DOHH2 (cell line): ENCODE measurements around the gene FNDC4.

Experiments
- H3F3A ChIP-seq: fragments of 200-600 bp; sonication (generic), shearing (Covaris generic); 2 replicates; pipeline ENCODE4 v1.6.0; 2016; ENCODE audit warnings: antibody characterized with exemption, mild to moderate bottlenecking; ENCODE audit not compliant: control insufficient read depth, insufficient read depth
- H3K27ac ChIP-seq: fragments of 200-600 bp; sonication (generic); 2 replicates; pipeline ENCODE4 v1.5.1; 2014; ENCODE audit warnings: low read depth, mild to moderate bottlenecking, low read length, moderate library complexity
- H3K27me3 ChIP-seq: fragments of 200-600 bp; sonication (generic); 2 replicates; pipeline ENCODE4 v1.6.1; 2014; ENCODE audit warnings: mild to moderate bottlenecking, low read length, mixed read lengths; ENCODE audit not compliant: control insufficient read depth
- H3K36me3 ChIP-seq: fragments of 200-600 bp; sonication (generic); 2 replicates; pipeline ENCODE4 v1.6.1; 2014; ENCODE audit warnings: mild to moderate bottlenecking, low read length, moderate library complexity, mixed read lengths; ENCODE audit not compliant: control insufficient read depth
- H3K4me1 ChIP-seq: fragments of 200-600 bp; sonication (generic); 2 replicates; pipeline ENCODE4 v1.6.1; 2014; ENCODE audit warnings: mild to moderate bottlenecking, low read length, mixed read lengths; ENCODE audit not compliant: control insufficient read depth
- H3K4me2 ChIP-seq: fragments of 200-600 bp; sonication (generic); 2 replicates; pipeline ENCODE4 v1.6.0; 2014; ENCODE audit warnings: mild to moderate bottlenecking, low read length, moderate library complexity
- H3K4me3 ChIP-seq: fragments of 200-600 bp; sonication (generic); 2 replicates; pipeline ENCODE4 v1.5.1; 2014; ENCODE audit warnings: mild to moderate bottlenecking, low read length, mixed read lengths
- H3K79me2 ChIP-seq: fragments of 200-600 bp; sonication (generic); 2 replicates; pipeline ENCODE4 v1.6.1; 2014; ENCODE audit warnings: mild to moderate bottlenecking, low read length, mixed read lengths; ENCODE audit not compliant: control insufficient read depth
- H3K9me2 ChIP-seq: fragments of 200-600 bp; sonication (generic); replicated peaks from 2 replicates; pipeline ENCODE4 v1.6.1; 2014; ENCODE audit warnings: mild to moderate bottlenecking, low read length, mixed read lengths; ENCODE audit not compliant: control insufficient read depth
- H3K9me3 ChIP-seq: fragments of 200-600 bp; sonication (generic); 2 replicates; pipeline ENCODE4 v1.6.1; 2014; ENCODE audit warnings: antibody characterized with exemption, low read length, mixed read lengths; ENCODE audit not compliant: control insufficient read depth, insufficient read depth
- H4K20me1 ChIP-seq: fragments of 200-600 bp; sonication (generic); 2 replicates; pipeline ENCODE4 v1.6.0; 2014; ENCODE audit warnings: low read depth, mild to moderate bottlenecking, antibody characterized with exemption, low read length, moderate library complexity; ENCODE audit not compliant: control insufficient read depth, insufficient read depth
- CTCF ChIP-seq: fragments of 200-600 bp; sonication (generic); IDR thresholded peaks from one replicate; pipeline ENCODE4 v1.5.1; 2014; ENCODE audit warnings: antibody characterized with exemption, mild to moderate bottlenecking, low read depth, low read length; ENCODE audit not compliant: poor library complexity, severe bottlenecking
- EZH2phosphoT487 ChIP-seq: fragments of 200-600 bp; sonication (generic); IDR thresholded peaks from 2 replicates; pipeline ENCODE4 v1.6.1; 2017; ENCODE audit warnings: borderline replicate concordance, mild to moderate bottlenecking, antibody characterized with exemption, low read length, moderate library complexity, mixed read lengths

The FNDC4 gene

DNA sequence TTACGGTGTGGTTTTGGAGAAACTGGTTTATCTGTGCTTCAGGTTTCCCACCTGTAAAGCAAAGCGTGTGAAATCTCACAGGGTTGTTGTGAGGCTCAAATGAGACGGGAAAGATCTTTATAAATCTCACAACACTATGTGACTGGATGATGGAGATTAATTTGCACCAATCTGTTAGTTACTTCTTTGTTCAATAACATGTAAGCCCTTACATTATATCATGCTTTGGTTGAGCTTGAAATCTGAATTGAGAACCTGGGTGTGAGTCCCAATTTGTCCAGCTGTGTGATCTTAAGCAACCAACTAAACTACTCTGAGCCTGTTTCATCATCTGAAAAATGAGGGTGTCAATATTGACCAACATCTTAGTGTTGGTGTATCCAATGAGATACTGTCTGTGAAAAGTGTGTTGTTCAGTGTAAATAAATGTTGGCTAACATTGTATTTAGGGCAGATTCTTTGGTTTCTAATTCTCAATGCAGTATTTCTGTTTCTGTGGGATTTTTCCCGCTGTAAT, 898 bp upstream of the FNDC4 start:
- no peaks in the 10 kb centered on the region for H3K36me3 ChIP-seq
- H3K9me2 ChIP-seq = no peaks in the 10 kb centered on the region
- no peak overlapping the region for H3K27ac ChIP-seq
- no peak overlapping the region for H3K4me3 ChIP-seq
- no peaks in the 10 kb centered on the region for H3K4me1 ChIP-seq
- H3K27me3 ChIP-seq = peaks cover 26% of the 10 kb centered on the region
- H3K4me2 ChIP-seq = no peak overlapping the region
- TF ChIP-seq CTCF (no peak), EZH2phosphoT487 (no peak)
- H3F3A ChIP-seq = no peaks in the 10 kb centered on the region
- H3K9me3 ChIP-seq = no peaks in the 10 kb centered on the region
- H3K79me2 ChIP-seq = no peaks in the 10 kb centered on the region
- no peaks in the 10 kb centered on the region for H4K20me1 ChIP-seq

GRCh38 chr2:27494284-27494943, 586 bp downstream of the FNDC4 start:
- Histone ChIP-seq H3K79me2 (no peaks in the 10 kb centered on the region), H3K27me3 (peaks cover 22% of the 10 kb centered on the region), H3K4me1 (peaks cover 7% of the 10 kb centered on the region), H3F3A (no peaks in the 10 kb centered on the region), H3K4me3 (no peak overlapping the region), H4K20me1 (no peaks in the 10 kb centered on the region), H3K27ac (no peak overlapping the region), H3K36me3 (no peaks in the 10 kb centered on the region), H3K4me2 (no peak overlapping the region), H3K9me2 (no peaks in the 10 kb centered on the region), H3K9me3 (no peaks in the 10 kb centered on the region)
- no peak for TF ChIP-seq EZH2phosphoT487
- TF ChIP-seq CTCF = no peak

- Histone ChIP-seq H4K20me1 (no peaks in the 10 kb centered on the region), H3K9me3 (no peaks in the 10 kb centered on the region), H3K27me3 (peaks cover 17% of the 10 kb centered on the region), H3F3A (no peaks in the 10 kb centered on the region), H3K27ac (no peak overlapping the region), H3K4me3 (no peak overlapping the region), H3K9me2 (no peaks in the 10 kb centered on the region), H3K79me2 (no peaks in the 10 kb centered on the region), H3K4me2 (no peak overlapping the region), H3K4me1 (peaks cover 12% of the 10 kb centered on the region), H3K36me3 (no peaks in the 10 kb centered on the region)
- TF ChIP-seq CTCF = no peak
- TF ChIP-seq EZH2phosphoT487 = no peak
Observed at GRCh38 chr2:27493948-27494283, 1.1 kb downstream of the FNDC4 start.
